Testis (tissue), 3 donors: ENCODE results near the gene VWA3B. TPM values are rescaled to one million over a fixed set of nuclear protein-coding genes. Genes with fewer than 3 reads are reported as not detected.

Experiments
- DNase-seq: peaks from one replicate; pipeline ENCODE4 v3.0.0-alpha.2; 2019
- H3K27ac ChIP-seq, 2 donors: fragments of 200-600 bp; sonication (generic); one replicate each; pipeline ENCODE4 v1.5.1; 2019
- H3K27me3 ChIP-seq: fragments of 200-600 bp; sonication (generic); one replicate; pipeline ENCODE4 v1.5.1; 2019
- H3K36me3 ChIP-seq: fragments of 200-600 bp; sonication (generic); one replicate; pipeline ENCODE4 v1.5.1; 2017; ENCODE audit warnings: low read depth; ENCODE audit errors: missing control alignments
- H3K4me1 ChIP-seq: fragments of 200-600 bp; sonication (generic); one replicate; pipeline ENCODE4 v1.5.1; 2019
- H3K4me3 ChIP-seq, 2 donors: fragments of 200-600 bp; sonication (generic); one replicate each; pipeline ENCODE4 v1.5.1; 2017 to 2019
- H3K9me3 ChIP-seq: fragments of 200-600 bp; sonication (generic); one replicate; pipeline ENCODE4 v1.5.1; 2017
- CTCF ChIP-seq, 3 experiments: fragments of 450-650 bp in 2 of 3; fragments of 200-600 bp in 1 of 3; sonication (generic) in 1 of 3; IDR thresholded peaks; one replicate each; pipeline ENCODE4 v1.5.1; 2016 to 2019; ENCODE audit warnings: antibody characterized with exemption in 3 of 3, mild to moderate bottlenecking in 2 of 3, moderate library complexity in 1 of 3
- POLR2A ChIP-seq: fragments of 450-650 bp; IDR thresholded peaks from one replicate; pipeline ENCODE4 v1.6.1; 2017; ENCODE audit warnings: antibody characterized with exemption, mild to moderate bottlenecking, moderate library complexity
- WGBS, 2 donors: methylation state at CpG; one replicate each; pipeline ENCODE4 v1.1.5; 2018; 5-methylcytosine and 5-hydroxymethylcytosine counted together
- intact Hi-C: fragments of 100-400 bp; cut with DNase I; formaldehyde crosslinking; loops from one replicate; pipeline ENCODE4 v1.15.1; 2023; ENCODE audit warnings: low total_unique reads
- polyA plus RNA-seq: library from polyadenylated mRNA; stranded (reverse); fragments of 350-450 nt; fragmentation: Illumina TruSeq; extraction: RNeasy Lipid Tissue Mini Kit (QIAGEN cat#74804); gene quantifications from one replicate; pipeline ENCODE4 v1.2.3, GENCODE V29; 2014; ENCODE audit warnings: low read depth, low replicate concordance; ENCODE audit not compliant: insufficient read depth
- total RNA-seq, 2 donors: library from RNA; depleted of rRNA; stranded (reverse); fragments of >200 nt; gene quantifications; one replicate each; pipeline ENCODE4 v1.2.3, GENCODE V29; 2016

VWA3B gene
- total and polyA plus RNA-seq, 3 donors from 2014 or later = 27.0 to 118 (median 81.6) TPM

- 47 to 58% methylated on average over 2 of the region's 2 CpGs for WGBS, 2 donors
- no peak for TF ChIP-seq CTCF (IDR thresholded peaks at IDR 0.05)
- no peak for TF ChIP-seq POLR2A
- no peaks in the 10 kb centered on the region for H3K27me3 ChIP-seq
These were observed 147.8 kb downstream of the VWA3B start for GRCh38 chr2:98234776-98235175.

DNA sequence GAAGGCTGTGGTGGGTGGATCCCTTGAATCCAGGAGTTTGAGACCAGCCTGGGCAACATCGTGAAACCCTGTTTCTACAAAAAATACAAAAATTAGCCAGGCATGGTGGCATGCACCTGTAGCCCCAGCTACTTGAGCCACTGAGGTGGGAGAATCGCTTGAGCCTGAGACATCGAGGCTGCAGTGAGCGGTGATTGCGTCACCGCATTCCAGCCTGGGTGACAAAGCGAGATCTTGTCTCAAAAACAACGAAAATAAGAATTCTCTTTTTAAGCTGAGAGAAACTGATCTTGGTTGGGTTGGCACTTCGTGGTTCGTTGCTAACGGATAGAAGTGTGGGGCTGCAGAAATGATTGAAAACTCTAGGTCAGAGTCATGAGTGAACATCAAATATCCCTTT, 150.0 kb downstream of the VWA3B start:
- Histone ChIP-seq H3K27me3 (no peaks in the 10 kb centered on the region), H3K9me3 (no peaks in the 10 kb centered on the region), H3K36me3 (no peaks in the 10 kb centered on the region), H3K27ac (no peak overlapping the region), H3K4me3 (no peak overlapping the region), H3K4me1 (peaks cover 4% of the 10 kb centered on the region)
- DNase-seq = no peak
- TF ChIP-seq POLR2A (no peak), CTCF (IDR thresholded peaks at IDR 0.05) (no peak)
- WGBS, 2 donors = 93 to 94% methylated on average over 11 of the region's 11 CpGs
- intact Hi-C loops = no loop called here

More at GRCh38 chr2:98234776-98235175, 147.8 kb downstream of the VWA3B start:
- H3K9me3 ChIP-seq = no peaks in the 10 kb centered on the region
- H3K4me1 ChIP-seq = peaks cover 4% of the 10 kb centered on the region
- no peak for DNase-seq
- H3K4me3 ChIP-seq = no peak overlapping the region
- no peak overlapping the region for H3K27ac ChIP-seq
- intact Hi-C loops = no loop called here
- H3K36me3 ChIP-seq = no peaks in the 10 kb centered on the region

- Histone ChIP-seq H3K4me1 (no peaks in the 10 kb centered on the region), H3K4me3 (no peak overlapping the region), H3K9me3 (no peaks in the 10 kb centered on the region), H3K36me3 (no peaks in the 10 kb centered on the region), H3K27ac (no peak overlapping the region), H3K27me3 (no peaks in the 10 kb centered on the region)
- WGBS, 2 donors = 79 to 82% methylated on average over 3 of the region's 3 CpGs
- intact Hi-C loops = no loop called here
- no peak for DNase-seq
- TF ChIP-seq CTCF (IDR thresholded peaks at IDR 0.05) (no peak), POLR2A (no peak)
These were observed 153.9 kb downstream of the VWA3B start for GRCh38 chr2:98240786-98241398.

DNA sequence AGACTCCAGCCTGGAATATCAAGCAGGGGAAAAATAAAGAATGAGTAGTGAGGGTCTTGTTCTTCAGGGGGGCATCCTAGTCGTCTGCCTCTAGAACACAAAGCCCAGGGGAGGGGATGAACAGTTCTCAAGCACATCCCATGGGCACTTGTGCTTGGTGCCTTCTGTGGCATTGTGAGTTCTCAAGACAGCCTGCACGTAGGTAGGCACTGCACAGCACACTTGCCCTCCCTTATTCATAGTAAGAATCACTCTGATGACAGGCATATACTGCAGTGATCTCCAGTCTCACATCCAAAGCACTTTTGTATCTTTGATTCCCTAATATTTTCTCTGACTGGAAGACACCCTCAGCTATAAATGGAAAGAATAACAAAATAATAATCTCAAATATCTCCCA, 154.6 kb downstream of the VWA3B start:
- intact Hi-C loops = no loop called here
- Histone ChIP-seq H3K27ac (no peak overlapping the region), H3K27me3 (no peaks in the 10 kb centered on the region), H3K36me3 (no peaks in the 10 kb centered on the region), H3K4me1 (no peaks in the 10 kb centered on the region), H3K4me3 (no peak overlapping the region), H3K9me3 (no peaks in the 10 kb centered on the region)
- 58 to 80% methylated on average over 2 of the region's 2 CpGs for WGBS, 2 donors
- no peak for DNase-seq
- TF ChIP-seq CTCF (IDR thresholded peaks at IDR 0.05) (no peak), POLR2A (no peak)

- H3K27me3 ChIP-seq = no peaks in the 10 kb centered on the region
- H3K36me3 ChIP-seq = no peaks in the 10 kb centered on the region
- H3K27ac ChIP-seq = no peak overlapping the region
- intact Hi-C loops = no loop called here
- TF ChIP-seq POLR2A (no peak), CTCF (IDR thresholded peaks at IDR 0.05) (no peak)
- no peaks in the 10 kb centered on the region for H3K4me1 ChIP-seq
- H3K4me3 ChIP-seq = no peak overlapping the region
- no peaks in the 10 kb centered on the region for H3K9me3 ChIP-seq
- 81 to 82% methylated on average over 5 of the region's 5 CpGs for WGBS, 2 donors
- no peak for DNase-seq
These were observed 155.0 kb downstream of the VWA3B start for GRCh38 chr2:98242003-98242402.
